ENCODE data around the gene CIB4. TPM values are rescaled to one million over a fixed set of nuclear protein-coding genes. Genes with fewer than 3 reads are reported as not detected.
"Not testable (repeated sequence)": the region's sequence is repeated elsewhere in the genome, so short reads cannot be mapped to it uniquely, and the experiment has no call there.

Gene CIB4
- total RNA-seq, 2 experiments from 2014 or later, result not detected

GRCh38 chr2:26658691-26659346 is 17.7 kb upstream of the CIB4 start:
- Mint-ChIP-seq H3K4me1 (ENCODE audit: low read depth) (no peaks in the 10 kb centered on the region), H3K9me3 (peaks cover 15% of the 10 kb centered on the region), H3K4me3 (no peak overlapping the region), H3K27ac (no peak overlapping the region), H3K27me3 (ENCODE audit: low read depth) (peaks cover 7% of the 10 kb centered on the region), H3K36me3 (ENCODE audit: low read depth) (no peaks in the 10 kb centered on the region)
- CTCF ChIA-PET, result interaction anchor here (1.1 to 1.3 kb wide), 2 partner anchors 86 to 156 kb away, joined by 3 read pairs; no protein-coding TSS in a partner anchor
- DNase-seq, result no peak
- intact Hi-C loops (cut with micrococcal nuclease), result no loop called here

- CTCF ChIA-PET, result interaction anchor here (1.0 to 1.3 kb wide), 2 partner anchors 44 to 88 kb away, joined by 3 to 6 read pairs; no protein-coding TSS in a partner anchor
- Mint-ChIP-seq H3K4me3 (no peak overlapping the region), H3K4me1 (ENCODE audit: low read depth) (no peaks in the 10 kb centered on the region), H3K9me3 (peaks cover 15% of the 10 kb centered on the region), H3K36me3 (ENCODE audit: low read depth) (no peaks in the 10 kb centered on the region), H3K27me3 (ENCODE audit: low read depth) (peaks cover 7% of the 10 kb centered on the region), H3K27ac (no peak overlapping the region)
- intact Hi-C loops (cut with micrococcal nuclease), result no loop called here
- DNase-seq, result no peak
Observed at GRCh38 chr2:26657265-26657664, 16.1 kb upstream of the CIB4 start.

GRCh38 chr2:26655611-26656195 is 14.5 kb upstream of the CIB4 start:
- H3K4me3 Mint-ChIP-seq, result no peak overlapping the region
- H3K27ac Mint-ChIP-seq, result no peak overlapping the region
- CTCF ChIA-PET, result no interaction called here
- no peak for DNase-seq
- no peaks in the 10 kb centered on the region for H3K36me3 Mint-ChIP-seq (ENCODE audit: low read depth)
- peaks cover 12% of the 10 kb centered on the region for H3K9me3 Mint-ChIP-seq
- intact Hi-C loops (cut with micrococcal nuclease), result no loop called here
- H3K4me1 Mint-ChIP-seq (ENCODE audit: low read depth), result no peaks in the 10 kb centered on the region
- peaks cover 7% of the 10 kb centered on the region for H3K27me3 Mint-ChIP-seq (ENCODE audit: low read depth)

- CTCF ChIA-PET; H3K4me3 Mint-ChIP-seq; H3K27ac Mint-ChIP-seq; intact Hi-C loops (cut with micrococcal nuclease); H3K9me3 Mint-ChIP-seq; H3K36me3 Mint-ChIP-seq (ENCODE audit: low read depth); DNase-seq; H3K4me1 Mint-ChIP-seq (ENCODE audit: low read depth): not testable (repeated sequence)
- peaks cover 11% of the 10 kb centered on the region for H3K27me3 Mint-ChIP-seq (ENCODE audit: low read depth)
Observed at GRCh38 chr2:26655120-26655519, 14.0 kb upstream of the CIB4 start.

GRCh38 chr2:26654061-26654340 is 12.8 kb upstream of the CIB4 start:
- peaks cover 1% of the 10 kb centered on the region for H3K9me3 Mint-ChIP-seq
- H3K4me3 Mint-ChIP-seq, result no peak overlapping the region
- peaks cover 13% of the 10 kb centered on the region for H3K27me3 Mint-ChIP-seq (ENCODE audit: low read depth)
- CTCF ChIA-PET, result no interaction called here
- H3K4me1 Mint-ChIP-seq (ENCODE audit: low read depth), result no peaks in the 10 kb centered on the region
- H3K27ac Mint-ChIP-seq, result no peak overlapping the region
- no peak for DNase-seq
- H3K36me3 Mint-ChIP-seq (ENCODE audit: low read depth), result no peaks in the 10 kb centered on the region
- intact Hi-C loops (cut with micrococcal nuclease), result no loop called here

- no peak overlapping the region for H3K27ac Mint-ChIP-seq
- DNase-seq, result no peak
- no peaks in the 10 kb centered on the region for H3K9me3 Mint-ChIP-seq
- peaks cover 9% of the 10 kb centered on the region for H3K27me3 Mint-ChIP-seq (ENCODE audit: low read depth)
- H3K4me1 Mint-ChIP-seq (ENCODE audit: low read depth), result no peaks in the 10 kb centered on the region
- H3K36me3 Mint-ChIP-seq (ENCODE audit: low read depth), result no peaks in the 10 kb centered on the region
- CTCF ChIA-PET, result no interaction called here
- intact Hi-C loops (cut with micrococcal nuclease), result no loop called here
- H3K4me3 Mint-ChIP-seq, result no peak overlapping the region
Observed at GRCh38 chr2:26653207-26654060, 12.3 kb upstream of the CIB4 start.

- intact Hi-C loops (cut with micrococcal nuclease), result no loop called here
- Mint-ChIP-seq H3K4me3 (no peak overlapping the region), H3K36me3 (ENCODE audit: low read depth) (no peaks in the 10 kb centered on the region), H3K4me1 (ENCODE audit: low read depth) (no peaks in the 10 kb centered on the region), H3K27me3 (ENCODE audit: low read depth) (peaks cover 8% of the 10 kb centered on the region), H3K9me3 (no peaks in the 10 kb centered on the region), H3K27ac (no peak overlapping the region)
- CTCF ChIA-PET, result no interaction called here
- no peak for DNase-seq
Observed at GRCh38 chr2:26652361-26653041, 11.3 kb upstream of the CIB4 start.

GRCh38 chr2:26651799-26652198 is 10.6 kb upstream of the CIB4 start:
- no peak overlapping the region for H3K27ac Mint-ChIP-seq
- no peak for DNase-seq
- intact Hi-C loops (cut with micrococcal nuclease), result no loop called here
- CTCF ChIA-PET, result no interaction called here
- H3K4me1 Mint-ChIP-seq (ENCODE audit: low read depth), result no peaks in the 10 kb centered on the region
- H3K4me3 Mint-ChIP-seq, result no peak overlapping the region
- peaks cover 8% of the 10 kb centered on the region for H3K27me3 Mint-ChIP-seq (ENCODE audit: low read depth)
- H3K36me3 Mint-ChIP-seq (ENCODE audit: low read depth), result no peaks in the 10 kb centered on the region
- no peaks in the 10 kb centered on the region for H3K9me3 Mint-ChIP-seq

- H3K4me1 Mint-ChIP-seq (ENCODE audit: low read depth), result no peaks in the 10 kb centered on the region
- CTCF ChIA-PET, result no interaction called here
- intact Hi-C loops (cut with micrococcal nuclease), result no loop called here
Observed at GRCh38 chr2:26651470-26651771, 10.3 kb upstream of the CIB4 start.

GRCh38 chr2:26650713-26651469 is 9.7 kb upstream of the CIB4 start:
- intact Hi-C loops (cut with micrococcal nuclease), result no loop called here
- CTCF ChIA-PET, result no interaction called here
- Mint-ChIP-seq H3K4me3 (no peak overlapping the region), H3K36me3 (ENCODE audit: low read depth) (no peaks in the 10 kb centered on the region), H3K9me3 (no peaks in the 10 kb centered on the region), H3K4me1 (ENCODE audit: low read depth) (no peaks in the 10 kb centered on the region), H3K27ac (no peak overlapping the region), H3K27me3 (ENCODE audit: low read depth) (peaks cover 9% of the 10 kb centered on the region)
- no peak for DNase-seq

More at GRCh38 chr2:26651470-26651771, 10.3 kb upstream of the CIB4 start:
- H3K36me3 Mint-ChIP-seq (ENCODE audit: low read depth), result no peaks in the 10 kb centered on the region
- H3K9me3 Mint-ChIP-seq, result no peaks in the 10 kb centered on the region
- no peak for DNase-seq
- H3K27me3 Mint-ChIP-seq (ENCODE audit: low read depth), result peaks cover 8% of the 10 kb centered on the region
- H3K27ac Mint-ChIP-seq, result no peak overlapping the region
- H3K4me3 Mint-ChIP-seq, result no peak overlapping the region

GRCh38 chr2:26649992-26650712 is 9.0 kb upstream of the CIB4 start:
- DNase-seq, result no peak
- intact Hi-C loops (cut with micrococcal nuclease), result no loop called here
- Mint-ChIP-seq H3K27me3 (ENCODE audit: low read depth) (peaks cover 16% of the 10 kb centered on the region), H3K36me3 (ENCODE audit: low read depth) (no peaks in the 10 kb centered on the region), H3K27ac (no peak overlapping the region), H3K4me3 (no peak overlapping the region), H3K4me1 (ENCODE audit: low read depth) (no peaks in the 10 kb centered on the region), H3K9me3 (no peaks in the 10 kb centered on the region)
- CTCF ChIA-PET, result no interaction called here

- no peaks in the 10 kb centered on the region for H3K9me3 Mint-ChIP-seq
- H3K4me1 Mint-ChIP-seq (ENCODE audit: low read depth), result no peaks in the 10 kb centered on the region
- no peak for DNase-seq
- H3K27me3 Mint-ChIP-seq (ENCODE audit: low read depth), result peaks cover 21% of the 10 kb centered on the region
- no peak overlapping the region for H3K27ac Mint-ChIP-seq
- intact Hi-C loops (cut with micrococcal nuclease), result no loop called here
- CTCF ChIA-PET, result no interaction called here
- H3K36me3 Mint-ChIP-seq (ENCODE audit: low read depth), result no peaks in the 10 kb centered on the region
- H3K4me3 Mint-ChIP-seq, result no peak overlapping the region
Observed at GRCh38 chr2:26649322-26649721, 8.2 kb upstream of the CIB4 start.

Data from activated naive CD4-positive, alpha-beta T cell treated with anti-CD3 and anti-CD28 coated beads for 36 hours (primary cell).